K562 treated with DMSO at 1 percent for 4 hours (cell line): Measurements from ENCODE around the gene CSNK1G3. TPM values are rescaled to one million over a fixed set of nuclear protein-coding genes. Genes with fewer than 3 reads are reported as not detected.

Source experiments
- total RNA-seq: library from RNA; unstranded; fragments of 300-600 nt; gene quantifications from 2 replicates; pipeline ENCODE4 v1.2.3, GENCODE V29; 2022; ENCODE audit not compliant: insufficient read depth

Gene CSNK1G3
- total RNA-seq = 15.5 and 18.8 TPM in 2 replicates

GRCh38 chr5:123511648-123512605 lies at the start of gene CSNK1G3:
Gene CSNK1G3, plus strand, starts transcription at chr5:123512177. Its CDS starts 33,487 bp downstream, at chr5:123545664.

Other genes with a start within 250 kb of the CSNK1G3 start
- gene CEP120, start 88.8 kb upstream of the CSNK1G3 start, total RNA-seq = 7.8 and 10.6 TPM in 2 replicates